ENCODE measurements around the gene TEX264.

TEX264 gene

GRCh38 chr3:51750878-51751277, 79.8 kb downstream of the TEX264 start:
- no peak for DNase-seq (ENCODE audit: low read depth, low spot score)

DNA sequence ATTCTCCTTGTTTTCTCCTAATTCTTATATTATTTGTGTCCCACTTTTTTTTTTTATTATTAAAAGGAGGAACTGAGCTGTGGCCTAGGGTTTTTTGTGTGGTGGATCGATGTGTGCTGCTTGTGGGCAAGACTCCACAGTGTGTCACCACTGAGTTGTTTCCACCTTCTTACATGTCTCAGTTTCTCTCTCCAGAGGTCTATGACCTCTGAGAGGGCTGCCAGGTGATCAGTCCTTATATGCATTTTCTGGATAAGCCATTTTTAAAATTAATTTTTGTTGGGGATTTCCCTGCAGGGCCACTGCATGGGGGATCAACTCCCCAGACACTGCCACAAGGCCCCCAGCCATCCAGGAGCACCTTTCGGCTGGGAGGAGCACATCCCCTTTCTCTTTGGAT, 80.2 kb downstream of the TEX264 start:
- DNase-seq (ENCODE audit: low read depth, low spot score) = no peak

Measured in astrocyte of the hippocampus (primary cell).